HepG2 (cell line): ENCODE results near the gene VRK3. TPM values are rescaled to one million over a fixed set of nuclear protein-coding genes. Genes with fewer than 3 reads are reported as not detected.
A peak's percentile ranks its signal among the peaks of the same experiment; 100 is the strongest.

Experiments used
- ATAC-seq: fragments of 200-7000 bp; cut with Tn5 transposase; 3 replicates; pipeline ENCODE4 v1.9.1; 2020; ENCODE audit warnings: mild to moderate bottlenecking, moderate library complexity
- BruUV-seq: library from RNA; stranded (reverse); fragments of 400-500 nt; replicated peaks from 2 replicates; lab custom pipeline; 2021; lab: Mats Ljungman, UMichigan
- CTCF ChIA-PET: fragments of 300-600 bp; formaldehyde crosslinking; extraction: SDS; loops from one replicate; lab custom pipeline; 2021; ENCODE audit warnings: low total read pairs, inconsistent platforms, low intra/inter-chr PET ratio; lab: Yijun Ruan, JAX
- POLR2A ChIA-PET: fragments of 350-600 bp; sonication (Branson Sonifier 250); formaldehyde crosslinking; loops from one replicate; lab custom pipeline; 2020; ENCODE audit warnings: antibody characterized with exemption, inconsistent platforms; lab: Yijun Ruan, JAX
- DNase-seq: peaks from one replicate; pipeline ENCODE4 v3.0.0-alpha.2; 2015; ENCODE audit warnings: low spot score
- FAIRE-seq: peaks from 3 replicates; lab custom pipeline; 2011; peaks lifted over from hg19 to GRCh38; lab: Jason Lieb, UNC
- H2AFZ ChIP-seq: one replicate; pipeline ENCODE4 v1.6.1; 2011; ENCODE audit warnings: low read length, inconsistent platforms
- H3K27ac ChIP-seq: fragments of 300-600 bp; 3 replicates; pipeline ENCODE4 v1.8.0; 2011; ENCODE audit warnings: mixed run types, mild to moderate bottlenecking, mixed read lengths, low read length, inconsistent platforms; ENCODE audit not compliant: insufficient read depth; ENCODE audit errors: extremely low read length
- H3K27me3 ChIP-seq, 2 experiments: fragments of 200-600 bp in 1 of 2; 2 replicates in 1 of 2; 3 replicates in 1 of 2; pipeline versions ENCODE4 v1.6.0 to v1.8.0; 2011; ENCODE audit warnings: low read length in 2 of 2, mild to moderate bottlenecking in 2 of 2, moderate library complexity in 2 of 2, inconsistent platforms in 1 of 2; ENCODE audit not compliant: insufficient read depth in 2 of 2, control insufficient read depth in 1 of 2
- H3K36me3 ChIP-seq, 2 experiments: fragments of 200-600 bp in 1 of 2; replicated peaks in 1 of 2; 2 replicates in 1 of 2; 3 replicates in 1 of 2; pipeline versions ENCODE4 v1.5.1 to v1.8.0; 2011; ENCODE audit warnings: low read length in 2 of 2, inconsistent platforms in 1 of 2; ENCODE audit not compliant: insufficient read depth in 2 of 2, control insufficient read depth in 1 of 2
- H3K4me1 ChIP-seq: 2 replicates; pipeline ENCODE4 v1.5.1; 2012; ENCODE audit warnings: low read length, inconsistent platforms; ENCODE audit not compliant: insufficient read depth
- H3K4me2 ChIP-seq: 2 replicates; pipeline ENCODE4 v1.6.0; 2011; ENCODE audit warnings: low read depth, low read length, inconsistent platforms
- H3K4me3 ChIP-seq, 3 experiments: fragments of 200-600 bp in 1 of 3; sonication (generic), shearing (Covaris generic) in 1 of 3; replicated peaks in 1 of 3; 2 replicates each; pipeline ENCODE4 v1.5.1; 2011 to 2016; ENCODE audit warnings: low read length in 3 of 3, inconsistent platforms in 2 of 3, low read depth in 2 of 3, mild to moderate bottlenecking in 2 of 3, control low read depth in 1 of 3, mixed read lengths in 1 of 3; ENCODE audit not compliant: insufficient read depth in 1 of 3
- H3K79me2 ChIP-seq: one replicate; pipeline ENCODE4 v1.6.1; 2011; ENCODE audit warnings: low read length, inconsistent platforms; ENCODE audit not compliant: insufficient read depth
- H3K9ac ChIP-seq: 2 replicates; pipeline ENCODE4 v1.6.0; 2011; ENCODE audit warnings: mild to moderate bottlenecking, low read depth, low read length, inconsistent platforms; ENCODE audit not compliant: insufficient read depth
- H3K9me3 ChIP-seq: 2 replicates; pipeline ENCODE4 v1.5.1; 2012; ENCODE audit warnings: mild to moderate bottlenecking, low read length
- H4K20me1 ChIP-seq: 2 replicates; pipeline ENCODE4 v1.6.0; 2011; ENCODE audit warnings: inconsistent platforms, mild to moderate bottlenecking, low read length, moderate library complexity; ENCODE audit not compliant: insufficient read depth
- ZNF329 ChIP-seq: sonication (generic); formaldehyde crosslinking; IDR thresholded peaks from 2 replicates; pipeline ENCODE4 v1.9.0; 2021; ENCODE audit warnings: low read depth, mild to moderate bottlenecking, missing genetic modification reagents
- ZNF773 ChIP-seq: sonication (generic); formaldehyde crosslinking; IDR thresholded peaks from 2 replicates; pipeline ENCODE4 v1.4.0; 2020; ENCODE audit warnings: missing genetic modification reagents, borderline replicate concordance
- WGBS: methylation state at CpG from one replicate; pipeline ENCODE4 v1.1.6; 2017; ENCODE audit warnings: low lambda C conversion rate; 5-methylcytosine and 5-hydroxymethylcytosine counted together
- in situ Hi-C: cut with HindIII; loops from 2 replicates; pipeline ENCODE4 v1.10.0; 2017; ENCODE audit warnings: low pct_unique_long_range_greater_than_20kb; ENCODE audit not compliant: extremely low pct_ligation_motif_present
- intact Hi-C: fragments of 100-400 bp; cut with micrococcal nuclease; formaldehyde crosslinking; loops from one replicate; pipeline ENCODE4 v1.10.0; 2022; ENCODE audit not compliant: unreplicated experiment
- polyA plus RNA-seq, 8 experiments: library from polyadenylated mRNA; depleted of rRNA in 3 of 8; stranded (reverse) in 7 of 8; unstranded in 1 of 8; fragments of >200 nt; fragmentation: Illumina TruSeq in 4 of 8; extraction: Trizol in 4 of 8; gene quantifications; 2 replicates each; pipeline versions ENCODE4 v1.2.1 to v1.2.3, GENCODE V29; 2011 to 2016; ENCODE audit warnings: low read depth in 4 of 8, missing spikeins in 1 of 8, mixed read lengths in 1 of 8; ENCODE audit not compliant: insufficient read depth in 1 of 8
- total RNA-seq, 5 experiments: library from RNA; depleted of rRNA; stranded (reverse); fragments of >200 nt; fragmentation: Illumina TruSeq; extraction: Trizol; gene quantifications; 2 replicates each; pipeline ENCODE4 v1.2.3, GENCODE V29; 2016; ENCODE audit warnings: low read depth in 1 of 5
- TF ChIP-seq, protein P1 (sequence below): sonication (generic); formaldehyde crosslinking; IDR thresholded peaks from 2 replicates; pipeline ENCODE4 v1.4.0; 2020; ENCODE audit warnings: missing genetic modification reagents, borderline replicate concordance
- TF ChIP-seq, protein P2 (sequence below): sonication (generic); formaldehyde crosslinking; IDR thresholded peaks from 2 replicates; pipeline ENCODE4 v1.5.1; 2020; ENCODE audit warnings: mild to moderate bottlenecking, missing genetic modification reagents, borderline replicate concordance
- TF ChIP-seq, protein P3 (sequence below): sonication (generic); formaldehyde crosslinking; IDR thresholded peaks from 2 replicates; pipeline ENCODE4 v1.4.0; 2020; ENCODE audit warnings: low read depth, mild to moderate bottlenecking, missing genetic modification reagents

The VRK3 gene
- total and polyA plus RNA-seq, 2 of the 13 experiments (the other 11 are each of a cell fraction or from before 2014, with no cell fraction given) = 23.8 to 28.3 TPM

DNA sequence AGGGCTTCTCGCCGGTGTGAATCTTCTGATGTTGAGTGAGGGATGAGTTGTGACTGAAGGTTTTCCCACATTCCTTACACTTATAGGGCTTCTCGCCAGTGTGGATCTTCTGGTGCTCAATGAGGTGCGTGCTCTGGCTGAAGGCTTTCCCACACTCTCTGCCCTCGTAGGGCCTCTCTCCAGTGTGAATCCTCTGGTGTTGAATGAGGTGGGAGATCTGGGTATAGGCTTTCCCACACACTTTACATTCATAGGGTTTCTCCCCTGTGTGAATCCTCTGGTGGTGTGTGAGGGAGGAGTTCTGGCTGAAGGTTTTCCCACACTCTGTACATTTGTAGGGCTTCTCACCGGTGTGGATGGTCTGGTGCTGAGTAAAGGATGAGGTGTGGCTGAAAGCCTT is 33.9 kb upstream of the VRK3 start (continued):
- TF ChIP-seq, protein P1, sequence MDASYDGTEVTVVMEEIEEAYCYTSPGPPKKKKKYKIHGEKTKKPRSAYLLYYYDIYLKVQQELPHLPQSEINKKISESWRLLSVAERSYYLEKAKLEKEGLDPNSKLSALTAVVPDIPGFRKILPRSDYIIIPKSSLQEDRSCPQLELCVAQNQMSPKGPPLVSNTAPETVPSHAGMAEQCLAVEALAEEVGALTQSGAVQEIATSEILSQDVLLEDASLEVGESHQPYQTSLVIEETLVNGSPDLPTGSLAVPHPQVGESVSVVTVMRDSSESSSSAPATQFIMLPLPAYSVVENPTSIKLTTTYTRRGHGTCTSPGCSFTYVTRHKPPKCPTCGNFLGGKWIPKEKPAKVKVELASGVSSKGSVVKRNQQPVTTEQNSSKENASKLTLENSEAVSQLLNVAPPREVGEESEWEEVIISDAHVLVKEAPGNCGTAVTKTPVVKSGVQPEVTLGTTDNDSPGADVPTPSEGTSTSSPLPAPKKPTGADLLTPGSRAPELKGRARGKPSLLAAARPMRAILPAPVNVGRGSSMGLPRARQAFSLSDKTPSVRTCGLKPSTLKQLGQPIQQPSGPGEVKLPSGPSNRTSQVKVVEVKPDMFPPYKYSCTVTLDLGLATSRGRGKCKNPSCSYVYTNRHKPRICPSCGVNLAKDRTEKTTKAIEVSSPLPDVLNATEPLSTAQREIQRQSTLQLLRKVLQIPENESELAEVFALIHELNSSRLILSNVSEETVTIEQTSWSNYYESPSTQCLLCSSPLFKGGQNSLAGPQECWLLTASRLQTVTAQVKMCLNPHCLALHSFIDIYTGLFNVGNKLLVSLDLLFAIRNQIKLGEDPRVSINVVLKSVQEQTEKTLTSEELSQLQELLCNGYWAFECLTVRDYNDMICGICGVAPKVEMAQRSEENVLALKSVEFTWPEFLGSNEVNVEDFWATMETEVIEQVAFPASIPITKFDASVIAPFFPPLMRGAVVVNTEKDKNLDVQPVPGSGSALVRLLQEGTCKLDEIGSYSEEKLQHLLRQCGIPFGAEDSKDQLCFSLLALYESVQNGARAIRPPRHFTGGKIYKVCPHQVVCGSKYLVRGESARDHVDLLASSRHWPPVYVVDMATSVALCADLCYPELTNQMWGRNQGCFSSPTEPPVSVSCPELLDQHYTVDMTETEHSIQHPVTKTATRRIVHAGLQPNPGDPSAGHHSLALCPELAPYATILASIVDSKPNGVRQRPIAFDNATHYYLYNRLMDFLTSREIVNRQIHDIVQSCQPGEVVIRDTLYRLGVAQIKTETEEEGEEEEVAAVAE = no peak
- TF ChIP-seq, protein P2, sequence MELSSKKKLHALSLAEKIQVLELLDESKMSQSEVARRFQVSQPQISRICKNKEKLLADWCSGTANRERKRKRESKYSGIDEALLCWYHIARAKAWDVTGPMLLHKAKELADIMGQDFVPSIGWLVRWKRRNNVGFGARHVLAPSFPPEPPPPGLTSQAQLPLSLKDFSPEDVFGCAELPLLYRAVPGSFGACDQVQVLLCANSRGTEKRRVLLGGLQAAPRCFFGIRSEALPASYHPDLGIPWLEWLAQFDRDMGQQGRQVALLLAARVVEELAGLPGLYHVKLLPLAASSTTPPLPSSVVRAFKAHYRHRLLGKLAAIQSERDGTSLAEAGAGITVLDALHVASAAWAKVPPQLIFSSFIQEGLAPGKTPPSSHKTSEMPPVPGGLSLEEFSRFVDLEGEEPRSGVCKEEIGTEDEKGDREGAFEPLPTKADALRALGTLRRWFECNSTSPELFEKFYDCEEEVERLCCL (CRISPR knock-in tag) = no peak

DNA sequence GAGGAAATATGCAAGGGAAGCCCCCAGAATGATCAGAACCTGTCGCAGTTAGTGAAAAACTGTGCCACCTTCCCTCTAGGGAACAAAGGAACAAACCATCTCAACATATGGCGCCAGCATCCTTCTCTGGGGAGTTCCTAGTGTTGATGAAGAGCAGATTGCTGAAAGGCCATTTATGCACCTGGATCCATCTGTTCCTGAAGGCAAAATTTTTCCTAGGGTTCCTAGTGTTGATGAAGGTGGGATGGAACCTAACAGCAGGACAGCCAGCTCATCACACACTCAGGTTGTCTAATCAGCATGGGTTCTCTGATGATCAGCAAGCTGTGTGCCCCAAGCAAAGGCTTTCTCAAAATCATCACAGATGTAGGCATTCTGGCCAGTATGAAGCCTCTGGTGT is 33.3 kb upstream of the VRK3 start:
- intact Hi-C loops (no loop called here), in situ Hi-C loops (no loop called here)
- no TSS peak for BruUV-seq
- ChIA-PET CTCF (no interaction called here), POLR2A (no interaction called here)
- ATAC-seq = no peak
- Histone ChIP-seq H3K36me3 (no peaks in the 10 kb centered on the region), H3K4me3 (no peak overlapping the region), H2AFZ (no peak overlapping the region), H3K4me2 (no peak overlapping the region), H3K27ac (no peak overlapping the region), H3K9me3 (no peaks in the 10 kb centered on the region), H3K4me1 (peaks cover 18% of the 10 kb centered on the region), H3K9ac (no peak overlapping the region), H3K27me3 (no peaks in the 10 kb centered on the region; a peak in 2 of 5 replicates), H4K20me1 (no peaks in the 10 kb centered on the region), H3K79me2 (no peaks in the 10 kb centered on the region)
- FAIRE-seq = no peak
- TF ChIP-seq, protein P3, sequence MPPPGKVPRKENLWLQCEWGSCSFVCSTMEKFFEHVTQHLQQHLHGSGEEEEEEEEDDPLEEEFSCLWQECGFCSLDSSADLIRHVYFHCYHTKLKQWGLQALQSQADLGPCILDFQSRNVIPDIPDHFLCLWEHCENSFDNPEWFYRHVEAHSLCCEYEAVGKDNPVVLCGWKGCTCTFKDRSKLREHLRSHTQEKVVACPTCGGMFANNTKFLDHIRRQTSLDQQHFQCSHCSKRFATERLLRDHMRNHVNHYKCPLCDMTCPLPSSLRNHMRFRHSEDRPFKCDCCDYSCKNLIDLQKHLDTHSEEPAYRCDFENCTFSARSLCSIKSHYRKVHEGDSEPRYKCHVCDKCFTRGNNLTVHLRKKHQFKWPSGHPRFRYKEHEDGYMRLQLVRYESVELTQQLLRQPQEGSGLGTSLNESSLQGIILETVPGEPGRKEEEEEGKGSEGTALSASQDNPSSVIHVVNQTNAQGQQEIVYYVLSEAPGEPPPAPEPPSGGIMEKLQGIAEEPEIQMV (CRISPR knock-in tag) = no peak
- TF ChIP-seq ZNF329 (peak; percentile 94), ZNF773 (CRISPR knock-in tag) (no peak)
- DNase-seq = no peak
- WGBS = 0% methylated on average over 1 of the region's 2 CpGs
